Neural progenitor cell (in vitro differentiated cells): ENCODE results near the gene RBBP5. TPM values are rescaled to one million over a fixed set of nuclear protein-coding genes. Genes with fewer than 3 reads are reported as not detected.

Source experiments
- DNase-seq: peaks from one replicate; pipeline ENCODE4 v3.0.0-alpha.2; 2016; ENCODE audit warnings: low spot score
- H2AFZ ChIP-seq: fragments of 200-600 bp; sonication (generic); replicated peaks from 2 replicates; pipeline ENCODE4 v1.6.1; 2016; ENCODE audit warnings: antibody characterized with exemption
- H3F3A ChIP-seq: fragments of 200-600 bp; sonication (generic); 2 replicates; pipeline ENCODE4 v1.6.1; 2016; ENCODE audit warnings: antibody characterized with exemption, low read depth
- H3K27ac ChIP-seq: fragments of 200-600 bp; sonication (generic); 2 replicates; pipeline ENCODE4 v1.5.1; 2016; ENCODE audit warnings: mild to moderate bottlenecking
- H3K27me3 ChIP-seq: fragments of 200-600 bp; sonication (generic); 2 replicates; pipeline ENCODE4 v1.6.1; 2016; ENCODE audit warnings: mild to moderate bottlenecking, moderate library complexity
- H3K36me3 ChIP-seq: fragments of 200-600 bp; sonication (generic); 2 replicates; pipeline ENCODE4 v1.5.1; 2016
- H3K4me1 ChIP-seq: fragments of 200-600 bp; sonication (generic); 2 replicates; pipeline ENCODE4 v1.6.1; 2016; ENCODE audit warnings: mixed run types
- H3K4me2 ChIP-seq: fragments of 200-600 bp; sonication (generic); 2 replicates; pipeline ENCODE4 v1.6.1; 2016
- H3K4me3 ChIP-seq: fragments of 200-600 bp; sonication (generic); 2 replicates; pipeline ENCODE4 v1.5.1; 2016
- H3K79me2 ChIP-seq: fragments of 200-600 bp; sonication (generic); 2 replicates; pipeline ENCODE4 v1.6.1; 2016; ENCODE audit warnings: low read depth
- H3K9ac ChIP-seq: fragments of 200-600 bp; sonication (generic); 2 replicates; pipeline ENCODE4 v1.6.1; 2016
- H3K9me3 ChIP-seq: fragments of 200-600 bp; sonication (generic); 2 replicates; pipeline ENCODE4 v1.5.1; 2016; ENCODE audit warnings: low read depth
- H4K20me1 ChIP-seq: fragments of 200-600 bp; sonication (generic); 2 replicates; pipeline ENCODE4 v1.6.1; 2016; ENCODE audit warnings: low read depth
- H3K27ac Mint-ChIP-seq: 3 replicates; pipeline ENCODE4 v1.8.0; 2021; ENCODE audit warnings: mixed read lengths
- H3K27me3 Mint-ChIP-seq: 2 replicates; pipeline ENCODE4 v1.8.0; 2022; ENCODE audit warnings: low read depth, mild to moderate bottlenecking, inconsistent platforms, moderate library complexity, mixed read lengths; ENCODE audit not compliant: insufficient read depth
- H3K36me3 Mint-ChIP-seq: 3 replicates; pipeline ENCODE4 v1.8.0; 2021; ENCODE audit warnings: mixed read lengths
- H3K4me1 Mint-ChIP-seq: 3 replicates; pipeline ENCODE4 v1.8.0; 2021; ENCODE audit warnings: mixed read lengths
- H3K4me3 Mint-ChIP-seq: 3 replicates; pipeline ENCODE4 v1.8.0; 2021; ENCODE audit warnings: mild to moderate bottlenecking, moderate library complexity, mixed read lengths
- H3K9me3 Mint-ChIP-seq: 3 replicates; pipeline ENCODE4 v1.8.0; 2020; ENCODE audit warnings: mixed read lengths
- EZH2 ChIP-seq: fragments of 200-600 bp; sonication (generic); IDR thresholded peaks from 2 replicates; pipeline ENCODE4 v1.6.1; 2017; ENCODE audit warnings: antibody characterized with exemption, mild to moderate bottlenecking, moderate library complexity
- EZH2phosphoT487 ChIP-seq: fragments of 200-600 bp; sonication (generic); IDR thresholded peaks from 2 replicates; pipeline ENCODE4 v1.6.1; 2017; ENCODE audit warnings: antibody characterized with exemption
- total RNA-seq: library from RNA; depleted of rRNA; stranded (reverse); fragments of >200 nt; gene quantifications from 2 replicates; pipeline ENCODE4 v1.2.3, GENCODE V29; 2015; ENCODE audit warnings: low replicate concordance
- TF ChIP-seq, protein P1 (sequence below): fragments of 200-600 bp; sonication (generic); IDR thresholded peaks from 2 replicates; pipeline ENCODE4 v1.5.1; 2017; ENCODE audit warnings: antibody characterized with exemption, mild to moderate bottlenecking

Gene RBBP5
- total RNA-seq, 1 donor from 2014 or later, result 30.1 TPM

DNA sequence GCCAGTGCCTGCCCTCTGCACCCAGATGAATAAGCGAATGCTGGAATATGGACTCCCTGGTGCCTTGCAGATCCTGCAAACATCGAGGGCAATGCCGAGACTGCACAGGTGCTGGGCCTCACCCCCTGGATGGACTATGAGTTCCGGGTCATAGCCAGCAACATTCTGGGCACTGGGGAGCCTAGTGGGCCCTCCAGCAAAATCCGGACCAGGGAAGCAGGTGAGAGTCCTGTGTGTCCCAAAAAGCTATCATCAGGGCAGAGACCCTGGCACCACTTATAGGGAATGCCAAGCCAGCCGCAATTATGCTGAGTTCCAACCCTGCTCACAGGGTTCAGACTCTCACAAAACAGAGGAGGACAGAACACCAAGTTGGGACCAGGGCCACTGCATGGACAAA lies 54.7 kb downstream of the RBBP5 start:
- no peaks in the 10 kb centered on the region for H3K79me2 ChIP-seq
- no peak overlapping the region for H3K4me2 ChIP-seq
- H3K4me3 Mint-ChIP-seq, result no peak overlapping the region
- no peaks in the 10 kb centered on the region for H3F3A ChIP-seq
- no peak for DNase-seq
- no peak overlapping the region for H3K9ac ChIP-seq
- H3K27me3 ChIP-seq, result no peaks in the 10 kb centered on the region
- no peak overlapping the region for H3K27ac ChIP-seq
- H3K27ac Mint-ChIP-seq, result no peak overlapping the region
- TF ChIP-seq EZH2phosphoT487 (no peak), EZH2 (no peak)
- TF ChIP-seq, protein P1, sequence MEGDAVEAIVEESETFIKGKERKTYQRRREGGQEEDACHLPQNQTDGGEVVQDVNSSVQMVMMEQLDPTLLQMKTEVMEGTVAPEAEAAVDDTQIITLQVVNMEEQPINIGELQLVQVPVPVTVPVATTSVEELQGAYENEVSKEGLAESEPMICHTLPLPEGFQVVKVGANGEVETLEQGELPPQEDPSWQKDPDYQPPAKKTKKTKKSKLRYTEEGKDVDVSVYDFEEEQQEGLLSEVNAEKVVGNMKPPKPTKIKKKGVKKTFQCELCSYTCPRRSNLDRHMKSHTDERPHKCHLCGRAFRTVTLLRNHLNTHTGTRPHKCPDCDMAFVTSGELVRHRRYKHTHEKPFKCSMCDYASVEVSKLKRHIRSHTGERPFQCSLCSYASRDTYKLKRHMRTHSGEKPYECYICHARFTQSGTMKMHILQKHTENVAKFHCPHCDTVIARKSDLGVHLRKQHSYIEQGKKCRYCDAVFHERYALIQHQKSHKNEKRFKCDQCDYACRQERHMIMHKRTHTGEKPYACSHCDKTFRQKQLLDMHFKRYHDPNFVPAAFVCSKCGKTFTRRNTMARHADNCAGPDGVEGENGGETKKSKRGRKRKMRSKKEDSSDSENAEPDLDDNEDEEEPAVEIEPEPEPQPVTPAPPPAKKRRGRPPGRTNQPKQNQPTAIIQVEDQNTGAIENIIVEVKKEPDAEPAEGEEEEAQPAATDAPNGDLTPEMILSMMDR, result no peak
- H3K9me3 ChIP-seq, result no peaks in the 10 kb centered on the region
- H3K27me3 Mint-ChIP-seq, result peaks cover 12% of the 10 kb centered on the region
- H3K9me3 Mint-ChIP-seq, result no peaks in the 10 kb centered on the region
- no peaks in the 10 kb centered on the region for H3K4me1 ChIP-seq
- H3K4me1 Mint-ChIP-seq, result peaks cover 13% of the 10 kb centered on the region
- no peak overlapping the region for H3K4me3 ChIP-seq
- no peaks in the 10 kb centered on the region for H3K36me3 Mint-ChIP-seq
- H2AFZ ChIP-seq, result no peak overlapping the region
- no peaks in the 10 kb centered on the region for H4K20me1 ChIP-seq
- H3K36me3 ChIP-seq, result no peaks in the 10 kb centered on the region

DNA sequence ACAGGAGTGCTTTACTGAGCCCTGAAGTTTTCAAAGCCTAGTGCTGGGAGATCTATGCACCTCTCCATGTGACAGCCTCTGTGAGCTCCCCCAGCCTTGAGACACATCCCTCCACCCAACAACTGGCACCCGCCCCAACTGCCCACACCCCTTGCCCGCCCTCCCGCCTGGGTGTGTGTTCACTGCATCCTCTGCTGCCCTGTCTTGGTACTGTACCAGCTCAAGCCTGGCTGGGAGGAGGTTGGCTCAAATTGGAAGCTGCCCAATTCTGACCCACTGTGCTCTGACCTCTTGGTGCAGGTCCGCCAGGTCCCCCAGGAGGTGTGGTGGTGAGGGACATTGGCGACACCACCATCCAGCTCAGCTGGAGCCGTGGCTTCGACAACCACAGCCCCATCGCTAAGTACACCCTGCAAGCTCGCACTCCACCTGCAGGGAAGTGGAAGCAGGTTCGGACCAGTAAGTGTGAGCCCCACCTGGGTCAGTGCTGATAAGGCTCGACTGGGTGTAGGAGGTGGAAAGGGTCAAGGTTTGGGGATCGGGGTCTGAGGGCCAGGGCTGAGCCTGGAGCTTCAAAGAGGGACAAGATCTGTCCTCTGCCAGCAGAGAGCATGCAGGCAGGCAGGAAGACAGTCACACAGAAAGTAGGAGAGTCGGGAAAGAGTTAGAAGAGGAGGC lies 55.5 kb downstream of the RBBP5 start:
- Histone ChIP-seq H3K4me3 (no peak overlapping the region), H3K9me3 (no peaks in the 10 kb centered on the region), H3K27ac (no peak overlapping the region), H4K20me1 (no peaks in the 10 kb centered on the region), H3F3A (no peaks in the 10 kb centered on the region), H3K27me3 (no peaks in the 10 kb centered on the region), H3K4me2 (no peak overlapping the region), H2AFZ (no peak overlapping the region), H3K36me3 (no peaks in the 10 kb centered on the region), H3K9ac (no peak overlapping the region), H3K79me2 (no peaks in the 10 kb centered on the region), H3K4me1 (peaks cover 3% of the 10 kb centered on the region)
- H3K9me3 Mint-ChIP-seq, result no peaks in the 10 kb centered on the region
- no peak for TF ChIP-seq EZH2phosphoT487
- TF ChIP-seq, protein P1, result peak; percentile 51
- TF ChIP-seq EZH2, result no peak
- H3K36me3 Mint-ChIP-seq, result no peaks in the 10 kb centered on the region
- no peak overlapping the region for H3K27ac Mint-ChIP-seq
- DNase-seq, result peak; percentile 49
- H3K4me1 Mint-ChIP-seq, result peaks cover 19% of the 10 kb centered on the region
- H3K4me3 Mint-ChIP-seq, result no peak overlapping the region
- H3K27me3 Mint-ChIP-seq, result peaks cover 12% of the 10 kb centered on the region

DNA sequence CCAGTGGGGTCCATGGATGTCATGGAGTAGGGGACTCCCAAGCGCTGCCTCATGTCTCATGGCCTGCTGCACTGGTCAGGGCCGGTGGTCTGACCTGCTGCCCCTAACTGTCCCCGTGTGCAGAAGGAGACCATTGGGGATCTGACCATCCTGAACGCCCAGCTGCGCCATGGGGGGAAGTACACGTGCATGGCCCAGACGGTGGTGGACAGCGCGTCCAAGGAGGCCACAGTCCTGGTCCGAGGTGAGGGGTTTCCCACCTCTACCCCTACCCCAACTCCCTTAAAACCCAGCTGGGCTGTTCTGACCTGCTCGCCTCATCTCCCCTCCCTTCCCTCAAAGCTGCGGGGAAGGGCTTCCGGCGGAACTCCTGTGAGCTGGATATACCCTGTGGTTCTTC lies 56.1 kb downstream of the RBBP5 start:
- H3K4me1 Mint-ChIP-seq, result peaks cover 16% of the 10 kb centered on the region

More for the DNA sequence above, 56.1 kb downstream of the RBBP5 start:
- no peaks in the 10 kb centered on the region for H3K9me3 Mint-ChIP-seq
- H3K36me3 Mint-ChIP-seq, result no peaks in the 10 kb centered on the region
- Histone ChIP-seq H3K27ac (no peak overlapping the region), H2AFZ (no peak overlapping the region), H3K4me1 (peaks cover 3% of the 10 kb centered on the region), H3K27me3 (no peaks in the 10 kb centered on the region), H3K4me2 (no peak overlapping the region), H4K20me1 (no peaks in the 10 kb centered on the region), H3K9ac (no peak overlapping the region), H3K36me3 (no peaks in the 10 kb centered on the region), H3K4me3 (no peak overlapping the region), H3F3A (no peaks in the 10 kb centered on the region), H3K9me3 (no peaks in the 10 kb centered on the region), H3K79me2 (no peaks in the 10 kb centered on the region)
- no peak for DNase-seq
- H3K27me3 Mint-ChIP-seq, result peaks cover 12% of the 10 kb centered on the region
- TF ChIP-seq EZH2 (no peak), EZH2phosphoT487 (no peak)
- TF ChIP-seq, protein P1, result no peak
- no peak overlapping the region for H3K27ac Mint-ChIP-seq
- no peak overlapping the region for H3K4me3 Mint-ChIP-seq
